CD4-positive, alpha-beta T cell treated with Interleukin-6 for 4 hours (primary cell): ENCODE measurements around the gene MTCL3.
"Not testable (repeated sequence)": the region's sequence is repeated elsewhere in the genome, so short reads cannot be mapped to it uniquely, and the experiment has no call there.

ENCODE experiments used
- DNase-seq: peaks from one replicate; pipeline ENCODE4 v3.0.0-alpha.2; 2020; ENCODE audit warnings: mixed read lengths

The MTCL3 gene

DNA sequence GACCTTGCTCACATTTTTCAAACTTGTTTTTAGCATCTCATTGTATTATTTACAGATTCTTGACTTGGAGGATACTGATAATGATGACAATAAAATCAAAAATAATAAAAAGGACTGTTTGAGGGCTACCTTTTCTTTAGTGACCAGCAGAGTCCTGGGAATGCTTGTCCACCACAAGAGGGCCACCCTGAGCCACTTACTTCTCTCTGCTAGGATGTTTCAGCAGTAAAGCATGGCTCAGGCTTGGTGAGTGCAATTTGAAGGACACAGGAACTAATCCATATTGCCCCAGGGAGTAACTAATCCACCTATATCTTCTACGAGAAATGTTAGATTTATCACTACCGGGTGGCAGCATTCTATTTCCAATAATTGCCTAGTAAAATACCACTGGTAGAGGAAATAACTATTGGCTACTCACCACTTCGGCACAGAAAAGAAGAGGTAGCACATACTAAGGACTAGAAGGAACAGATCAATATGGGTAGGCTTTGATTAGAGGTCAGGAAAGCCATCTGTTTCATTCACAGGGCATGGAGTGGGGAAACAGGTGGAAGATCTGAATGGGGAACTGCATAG is 54.2 kb downstream of the MTCL3 start:
- DNase-seq, result peak; percentile 72

DNA sequence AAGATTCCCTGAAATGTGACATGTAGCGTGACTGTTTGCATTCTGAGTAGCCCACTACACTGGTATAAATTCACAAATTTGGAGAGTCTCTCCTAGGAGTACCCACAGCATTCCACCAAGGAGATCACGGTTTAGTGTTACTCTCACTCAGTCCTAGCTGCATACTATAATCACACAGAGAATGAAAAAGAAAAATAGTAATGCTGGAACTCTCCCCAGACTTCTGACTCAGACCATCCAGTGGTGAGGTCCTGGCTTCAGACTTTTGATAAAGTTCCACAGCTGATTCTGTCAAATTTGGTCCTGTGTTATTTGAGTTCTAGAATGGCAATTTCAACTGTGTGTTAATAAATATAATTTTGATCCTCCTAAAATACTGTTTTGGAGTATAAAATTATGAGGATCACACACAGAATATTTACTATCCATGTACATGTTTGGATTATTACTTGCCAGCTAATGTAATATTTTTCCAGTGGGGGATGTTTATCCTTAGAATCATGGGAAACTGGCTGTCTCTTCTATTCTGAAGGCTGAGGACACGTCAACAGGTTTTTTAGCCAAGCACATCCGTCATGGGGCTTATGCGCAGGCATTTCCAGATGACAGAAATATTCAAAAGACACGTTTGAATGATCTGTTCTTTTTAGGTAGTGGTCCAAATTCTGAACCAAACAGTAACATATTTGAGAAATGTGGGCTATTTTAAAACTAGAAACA is 54.8 kb downstream of the MTCL3 start:
- no peak for DNase-seq

DNA sequence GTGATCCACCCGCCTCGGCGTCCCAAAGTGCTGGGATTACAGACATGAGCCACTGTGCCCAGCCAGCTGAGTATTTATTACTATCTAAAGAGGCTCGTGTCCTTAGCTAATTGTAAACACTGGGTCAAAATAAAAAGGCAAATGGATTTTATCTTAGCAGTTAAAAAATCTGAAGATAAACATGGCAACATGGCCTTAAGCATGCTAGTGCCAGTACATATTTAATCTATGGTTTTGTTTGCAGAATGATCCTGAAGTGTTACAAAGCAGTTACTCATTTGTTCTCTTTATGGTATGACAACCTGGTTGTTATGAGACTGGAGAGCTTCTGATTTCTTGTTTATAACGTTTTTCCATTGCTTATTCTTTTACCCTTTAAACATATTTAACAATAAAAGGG is 56.1 kb downstream of the MTCL3 start:
- no peak for DNase-seq

DNA sequence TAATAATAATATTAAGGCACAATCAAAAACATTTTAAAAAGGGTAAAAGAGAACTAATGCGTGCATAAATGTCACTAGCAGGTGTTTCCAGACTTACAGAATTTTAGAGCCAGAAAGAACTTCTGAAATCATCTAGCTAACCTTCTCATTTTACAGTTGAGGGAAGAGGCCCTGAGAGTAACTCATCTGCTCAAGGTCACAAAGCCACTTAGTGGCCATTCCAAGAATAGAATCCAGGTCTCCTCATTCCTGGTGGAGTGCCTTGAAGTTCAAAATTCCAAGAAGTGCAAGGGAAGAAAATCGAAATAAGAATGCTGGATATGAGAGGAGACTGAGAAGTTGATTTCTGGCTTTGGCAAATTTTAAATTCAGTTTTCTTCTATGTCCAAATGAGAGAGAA is 56.8 kb downstream of the MTCL3 start:
- DNase-seq, result no peak

DNA sequence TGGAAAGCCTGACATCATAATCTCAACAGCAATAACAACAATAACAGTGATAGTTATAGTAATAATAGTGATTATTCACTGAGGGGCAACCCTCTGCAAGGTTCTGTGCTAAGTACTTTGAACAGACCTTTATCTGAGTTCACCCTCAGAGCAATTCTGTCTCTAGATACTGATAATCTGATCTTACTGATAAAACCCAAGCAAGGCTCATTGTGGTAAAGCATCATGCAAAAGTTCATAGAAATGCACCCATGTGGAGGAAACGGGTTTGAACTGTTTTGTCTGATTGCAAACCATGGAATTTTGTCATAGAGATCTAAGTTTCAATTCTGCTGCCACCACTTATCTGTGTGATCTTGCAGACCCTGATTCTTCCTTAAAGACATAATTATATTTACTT is 58.7 kb downstream of the MTCL3 start:
- DNase-seq, result no peak

DNA sequence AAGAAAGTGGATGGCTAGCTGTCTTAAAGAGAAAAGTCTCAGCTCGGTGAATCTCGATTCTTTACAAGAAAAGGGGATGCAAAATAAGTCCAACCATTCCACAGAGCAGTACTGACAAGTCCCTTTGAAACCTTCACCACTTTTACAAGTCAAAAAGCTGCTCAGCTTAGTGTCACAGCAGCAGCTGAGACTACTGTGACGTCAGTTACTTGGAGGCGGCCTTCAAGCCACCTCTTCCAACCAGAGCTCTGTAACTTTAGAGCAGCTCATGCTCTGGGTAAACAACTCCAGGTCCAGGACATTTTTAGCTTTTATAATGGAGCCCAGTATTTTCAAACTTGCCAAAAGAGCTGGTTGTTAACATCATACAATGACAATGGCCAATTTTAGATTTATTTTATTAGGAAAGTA is 59.9 kb downstream of the MTCL3 start, which contains the start of gene KIAA0408:
Gene KIAA0408, minus strand, starts transcription at position 159 of the 411 bp plus-strand sequence. CDS start 5,408 bp downstream, outside the sequence.
- no peak for DNase-seq

DNA sequence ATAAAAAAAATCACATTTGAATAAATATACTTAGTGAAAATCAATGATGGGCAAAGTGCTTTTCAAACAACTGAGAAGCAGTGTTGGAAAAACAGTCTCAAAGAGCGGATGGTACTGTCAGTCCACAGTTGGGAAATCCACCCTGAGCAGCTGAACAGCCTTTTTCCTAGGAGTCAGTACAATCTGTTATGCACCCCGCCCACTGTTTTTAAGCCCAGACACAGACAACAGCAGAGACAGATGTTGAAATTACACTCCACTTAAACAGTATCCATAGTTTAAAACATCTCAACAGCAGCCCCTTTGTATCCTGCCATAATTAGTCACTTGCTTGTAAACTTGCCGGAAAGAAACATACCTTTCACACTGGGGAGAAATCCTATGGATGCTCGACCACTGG is 60.3 kb downstream of the MTCL3 start:
- DNase-seq, result no peak

DNA sequence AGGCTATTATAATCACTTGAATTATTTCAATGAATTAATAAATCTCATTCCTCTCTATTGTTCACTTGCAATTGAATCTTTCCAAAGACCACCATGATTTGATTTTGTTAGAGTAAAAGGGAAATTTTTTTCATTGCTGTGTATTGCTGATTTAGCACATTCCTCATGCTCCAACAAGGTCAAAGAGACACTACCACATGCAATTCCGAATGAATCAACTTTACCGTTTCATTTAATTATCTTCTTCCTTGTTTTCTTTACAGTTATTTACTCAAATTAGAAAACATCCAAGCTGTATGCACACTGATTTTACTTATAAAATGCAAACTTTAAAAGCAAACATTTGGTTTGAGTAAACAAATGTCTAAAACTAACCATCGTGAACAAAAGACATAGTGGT is 60.9 kb downstream of the MTCL3 start:
- no peak for DNase-seq

DNA sequence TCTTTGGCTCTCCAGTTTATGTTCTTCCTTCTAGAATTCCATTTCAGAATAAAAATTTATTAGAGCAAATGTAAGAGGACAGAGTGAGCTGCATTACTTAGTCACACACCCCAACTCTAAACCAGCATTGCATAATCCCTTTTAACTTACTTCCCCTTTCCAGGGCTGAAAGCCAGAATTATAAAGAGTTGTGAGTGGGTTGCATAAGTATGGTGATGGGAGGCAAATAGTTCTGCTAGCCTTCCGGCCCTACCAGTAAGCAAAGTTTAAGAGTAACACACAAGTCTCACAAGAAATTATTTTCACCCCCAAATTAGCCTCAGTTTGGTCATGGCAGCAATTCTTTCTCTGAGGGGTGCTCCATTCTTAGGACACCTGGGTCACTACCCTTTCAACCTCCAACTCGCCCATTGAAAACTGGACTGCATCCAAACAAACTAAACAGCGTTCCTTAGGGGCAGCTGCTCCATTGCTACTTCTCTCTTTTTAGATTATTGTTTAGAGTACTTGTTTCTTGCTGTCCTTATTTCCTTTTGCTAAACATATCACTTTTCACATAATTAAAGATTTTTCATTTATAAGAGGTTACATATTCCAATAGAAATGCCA is 61.6 kb downstream of the MTCL3 start:
- DNase-seq, result no peak

DNA sequence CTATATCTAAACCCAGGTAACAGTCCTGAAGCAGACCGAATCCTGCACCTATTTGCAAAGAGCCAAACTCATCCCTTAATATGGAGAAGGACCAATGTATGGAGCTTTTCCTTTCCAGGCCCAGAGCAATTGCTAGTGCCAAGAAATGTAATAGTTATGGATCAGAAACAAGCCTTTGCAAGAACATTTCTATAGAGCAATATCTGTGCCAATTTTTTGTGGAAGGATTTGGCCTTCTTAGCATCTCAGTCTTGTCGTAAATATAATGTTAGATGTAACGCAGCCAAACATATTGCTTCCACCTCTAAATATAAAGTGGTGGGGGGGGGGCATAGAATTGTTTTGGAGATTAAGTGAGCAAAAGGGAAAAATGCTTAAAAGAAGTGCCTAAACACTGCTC is 62.7 kb downstream of the MTCL3 start:
- DNase-seq, result no peak

DNA sequence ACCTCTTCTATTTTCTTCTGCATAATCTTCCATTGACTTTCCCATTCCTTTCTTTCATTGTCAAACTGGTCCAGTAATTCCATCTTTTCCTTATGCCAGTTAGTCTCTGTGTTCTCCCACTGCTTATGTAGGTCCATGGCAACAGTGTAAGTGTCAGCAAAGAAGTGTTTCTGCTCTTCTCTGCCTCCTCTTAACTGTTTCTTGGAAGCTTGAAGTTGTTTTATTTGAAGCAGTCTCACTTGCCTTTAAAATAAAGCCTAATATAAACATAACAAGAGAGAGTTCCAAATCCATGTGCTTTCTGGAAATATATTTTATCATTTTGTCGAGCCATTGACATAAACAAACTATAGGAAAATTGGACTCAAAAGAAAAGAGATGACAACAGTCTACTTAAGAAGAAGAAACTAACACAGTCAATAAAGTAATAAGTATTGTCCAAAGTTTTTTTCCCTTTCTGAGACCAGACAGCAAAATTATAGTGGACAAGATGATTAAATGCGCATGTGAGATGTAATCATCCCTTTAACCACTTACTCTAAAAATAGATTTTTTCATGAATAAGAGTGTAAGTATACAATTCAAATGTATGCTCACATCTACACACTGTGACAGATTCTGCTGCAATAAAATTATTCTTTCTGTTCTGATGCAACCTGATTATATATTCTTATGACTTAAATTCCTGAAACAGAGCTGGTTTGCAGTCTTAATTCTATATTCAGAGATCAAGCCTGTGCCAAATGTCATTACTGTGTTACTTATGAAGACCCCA is 65.1 kb downstream of the MTCL3 start:
- no peak for DNase-seq

DNA sequence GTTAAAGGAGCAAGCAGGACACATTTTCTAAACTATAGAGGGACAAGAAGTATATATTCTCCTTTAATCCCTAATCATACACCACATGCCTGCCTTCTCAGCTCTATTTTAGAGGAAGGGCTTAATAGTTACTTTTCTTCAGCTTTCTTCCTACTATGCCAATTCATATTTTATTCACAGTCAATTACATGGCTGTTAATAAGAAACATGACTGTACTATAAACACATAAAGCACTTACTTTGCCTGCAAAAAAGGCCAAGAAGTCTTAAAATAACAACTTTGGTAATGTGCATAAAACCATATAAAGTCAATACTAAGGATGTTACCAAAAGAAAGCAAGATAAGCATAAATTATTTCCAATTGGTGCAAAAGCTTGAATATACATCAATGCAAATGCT is 66.3 kb downstream of the MTCL3 start:
- DNase-seq, result no peak

DNA sequence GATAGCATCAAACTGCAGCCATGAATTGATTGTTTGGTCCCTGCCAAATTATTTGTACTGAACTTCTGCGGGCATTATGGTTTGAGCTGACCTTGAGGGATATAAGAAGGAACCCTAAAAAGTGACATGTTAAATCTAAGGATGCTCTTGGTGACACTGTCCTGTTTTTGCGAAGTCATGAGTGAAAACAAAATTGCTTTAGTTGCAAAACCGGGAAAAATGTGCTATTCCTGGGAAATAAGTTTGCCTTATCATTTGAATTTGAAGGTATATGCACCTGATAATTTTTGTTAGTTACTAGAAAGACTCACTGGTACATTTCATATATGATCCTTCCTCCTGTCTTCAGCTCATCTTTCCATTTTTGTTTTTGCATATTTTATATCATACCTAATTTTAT is 67.7 kb downstream of the MTCL3 start:
- no peak for DNase-seq

DNA sequence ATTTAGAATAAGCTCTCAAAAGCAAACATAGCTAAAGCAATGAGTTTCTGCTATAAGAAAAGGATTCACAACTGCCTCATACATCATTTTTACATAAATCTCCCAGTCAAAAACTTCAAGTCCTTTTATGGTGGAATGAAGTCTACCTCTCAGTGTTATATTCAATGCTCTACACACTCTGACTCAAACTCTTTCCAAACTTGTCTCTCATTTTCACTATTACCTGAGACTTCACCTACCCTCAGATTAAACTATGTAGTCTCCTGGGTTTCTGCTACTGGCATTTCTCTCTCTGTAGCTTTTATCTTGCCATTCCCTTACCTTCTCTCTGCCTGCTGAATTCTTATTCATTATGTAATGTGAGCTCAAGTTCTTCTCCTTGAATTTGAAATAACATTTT is 71.4 kb downstream of the MTCL3 start:
- no peak for DNase-seq

DNA sequence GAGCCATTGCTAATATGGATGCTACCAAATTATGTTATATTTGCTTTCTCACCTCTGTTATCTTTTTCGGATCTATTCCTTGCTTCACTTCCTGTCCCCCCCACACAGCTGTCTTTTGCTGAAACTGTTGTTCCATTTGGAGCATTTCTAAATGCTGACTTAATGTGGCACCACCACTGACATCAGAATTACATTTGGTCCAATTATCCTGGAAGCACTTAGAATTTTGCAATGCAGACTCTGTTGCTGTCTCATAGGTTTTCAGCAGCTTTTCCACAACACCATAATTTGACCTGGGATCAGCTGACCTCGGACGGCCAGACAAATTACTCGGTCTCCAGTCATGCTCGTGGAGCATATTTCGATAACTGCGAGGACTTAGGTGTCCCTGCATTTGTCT is 72.8 kb downstream of the MTCL3 start:
- no peak for DNase-seq

DNA sequence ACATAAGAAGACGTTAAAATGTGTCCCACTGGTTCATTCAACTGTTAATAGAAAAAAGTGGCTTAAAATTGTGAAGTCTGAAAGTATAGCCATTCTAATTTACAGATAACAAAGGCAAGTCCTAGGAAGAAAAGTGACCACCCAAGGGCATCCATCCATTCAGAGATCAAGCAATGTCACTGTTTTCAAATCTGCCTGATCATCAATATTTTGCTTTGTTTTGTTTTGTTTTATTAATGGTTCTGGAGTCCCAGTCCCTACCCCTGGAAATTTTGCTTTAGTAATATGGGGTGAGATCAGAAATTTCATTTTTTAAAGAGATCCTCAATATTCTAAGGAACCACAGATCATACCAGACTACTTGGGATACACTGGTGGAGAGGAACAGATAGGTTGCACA is 77.3 kb downstream of the MTCL3 start:
- DNase-seq, result no peak

DNA sequence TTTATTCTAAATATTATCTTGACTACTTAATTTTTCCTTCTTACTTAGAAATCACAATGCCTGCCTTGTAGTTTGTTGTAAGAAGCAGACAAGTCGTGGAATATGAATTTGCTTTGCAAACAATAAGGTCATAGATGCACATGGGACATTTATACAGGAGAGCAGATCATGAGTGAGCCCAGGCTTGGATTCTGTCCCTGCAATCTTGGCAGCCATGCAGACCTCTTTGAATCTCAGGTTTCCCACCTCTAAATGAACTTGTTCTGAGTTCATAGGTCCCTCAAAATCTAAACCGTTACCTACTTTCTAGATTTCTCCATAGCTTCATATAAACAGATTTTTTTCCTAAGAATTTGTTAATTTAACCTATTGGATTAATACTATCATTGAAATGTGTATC is 79.4 kb downstream of the MTCL3 start:
- DNase-seq, result no peak

DNA sequence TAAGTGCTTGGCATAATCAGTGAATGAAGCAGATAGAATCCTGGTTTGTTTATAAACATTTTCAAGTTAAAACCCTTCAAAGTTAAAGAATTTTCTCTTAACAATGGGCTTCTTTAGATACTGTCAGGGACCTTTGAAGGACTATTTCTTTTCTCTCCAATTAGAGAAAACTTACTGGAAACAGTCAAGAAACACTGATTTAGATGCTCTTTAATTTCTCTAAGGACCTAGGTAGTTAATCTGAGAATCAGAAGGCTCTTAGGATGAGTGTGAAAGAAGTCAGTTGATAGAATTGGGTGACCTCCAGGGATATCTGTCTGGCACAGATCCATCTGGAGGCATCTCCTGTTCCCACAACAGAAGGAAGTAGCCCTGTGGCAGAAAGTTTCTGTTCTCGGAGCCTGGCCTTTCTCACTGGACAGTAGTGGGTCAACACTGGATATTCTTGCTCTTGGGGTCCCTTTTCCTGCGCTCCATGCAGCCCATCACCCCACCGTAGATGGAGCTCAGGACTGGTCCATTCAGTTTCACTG is 82.5 kb downstream of the MTCL3 start:
- no peak for DNase-seq

DNA sequence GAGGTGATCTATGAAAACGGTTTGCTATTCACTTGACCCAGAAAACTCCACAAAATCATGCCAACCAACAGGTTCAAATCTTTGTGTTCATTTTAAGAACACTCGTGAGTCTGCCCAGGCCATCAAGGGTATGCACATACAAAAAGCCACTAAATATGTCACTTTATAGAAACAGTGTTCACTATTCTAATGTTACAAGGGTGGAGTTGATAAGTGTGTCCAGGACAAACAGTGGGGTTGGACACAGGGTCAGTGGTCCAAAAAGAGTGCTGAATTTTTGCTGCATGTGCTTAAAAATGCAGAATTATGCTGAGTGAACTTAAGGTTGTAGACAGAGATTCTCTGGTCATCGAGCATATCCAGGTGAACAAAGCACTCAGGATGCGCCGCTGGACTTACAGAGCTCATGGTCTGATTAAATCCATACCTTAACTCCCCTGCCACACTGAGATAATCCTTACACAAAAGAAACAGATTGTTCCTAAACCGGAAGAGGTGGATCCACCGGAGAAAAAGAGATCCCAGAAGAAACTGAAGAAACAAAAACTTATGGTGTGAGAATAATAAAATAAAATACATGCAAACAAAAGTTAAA is 83.4 kb downstream of the MTCL3 start:
- no peak for DNase-seq

DNA sequence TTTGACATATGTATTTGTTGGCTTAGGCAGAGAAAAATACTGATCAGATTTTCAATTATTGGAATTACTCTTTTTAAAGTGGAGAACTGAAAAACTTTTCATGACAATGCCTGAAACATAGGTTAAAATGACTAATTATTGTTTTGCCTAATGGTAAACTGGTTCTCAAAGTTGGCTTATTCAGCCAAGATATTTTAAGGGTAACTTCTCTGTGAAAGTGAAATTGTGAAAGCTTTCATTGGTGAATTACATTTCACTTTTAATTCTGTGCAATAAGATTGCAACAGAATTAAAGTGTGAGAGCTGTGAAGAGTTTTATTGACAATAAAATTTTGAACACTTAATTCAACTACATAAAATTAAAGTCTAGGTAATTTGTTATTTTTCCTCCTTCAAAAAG is 84.5 kb downstream of the MTCL3 start:
- no peak for DNase-seq

DNA sequence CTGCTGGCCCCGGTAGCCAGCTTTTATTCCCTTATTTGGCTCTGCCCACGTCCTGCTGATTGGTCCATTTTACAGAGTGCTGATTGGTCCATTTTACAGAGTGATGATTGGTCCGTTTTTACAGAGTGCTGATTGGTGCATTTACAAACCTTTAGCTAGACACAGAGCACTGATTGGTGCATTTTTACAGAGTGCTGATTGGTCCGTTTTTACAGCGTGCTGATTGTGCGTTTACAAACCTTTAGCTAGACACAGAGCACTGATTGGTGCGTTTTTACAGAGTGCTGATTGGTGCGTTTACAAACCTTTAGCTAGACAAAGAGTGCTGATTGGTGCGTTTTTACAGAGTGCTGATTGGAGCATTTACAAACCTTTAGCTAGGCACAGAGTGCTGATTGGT is 90.6 kb downstream of the MTCL3 start:
- DNase-seq, result not testable (repeated sequence)

DNA sequence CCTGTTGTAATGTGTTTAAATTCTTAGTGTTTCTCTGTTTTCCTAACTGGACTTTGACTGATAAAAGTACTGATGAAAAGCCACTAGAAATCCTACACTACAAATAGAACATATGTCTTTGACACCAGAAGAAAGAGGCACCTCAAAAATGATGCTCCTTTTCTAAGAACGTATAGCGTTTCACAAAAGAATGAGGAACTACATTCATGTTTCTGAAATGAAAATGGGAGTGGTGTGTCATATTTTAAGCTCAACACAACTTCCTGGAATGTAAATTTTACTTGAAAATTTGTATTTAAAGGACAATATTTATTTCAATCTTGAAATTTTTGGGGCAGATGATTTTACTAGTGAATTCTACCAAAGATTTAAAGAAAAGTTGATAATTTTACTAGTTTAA is 95.2 kb downstream of the MTCL3 start:
- DNase-seq, result no peak
